ENCODE results near the gene HNF1B.

HNF1B gene

DNA sequence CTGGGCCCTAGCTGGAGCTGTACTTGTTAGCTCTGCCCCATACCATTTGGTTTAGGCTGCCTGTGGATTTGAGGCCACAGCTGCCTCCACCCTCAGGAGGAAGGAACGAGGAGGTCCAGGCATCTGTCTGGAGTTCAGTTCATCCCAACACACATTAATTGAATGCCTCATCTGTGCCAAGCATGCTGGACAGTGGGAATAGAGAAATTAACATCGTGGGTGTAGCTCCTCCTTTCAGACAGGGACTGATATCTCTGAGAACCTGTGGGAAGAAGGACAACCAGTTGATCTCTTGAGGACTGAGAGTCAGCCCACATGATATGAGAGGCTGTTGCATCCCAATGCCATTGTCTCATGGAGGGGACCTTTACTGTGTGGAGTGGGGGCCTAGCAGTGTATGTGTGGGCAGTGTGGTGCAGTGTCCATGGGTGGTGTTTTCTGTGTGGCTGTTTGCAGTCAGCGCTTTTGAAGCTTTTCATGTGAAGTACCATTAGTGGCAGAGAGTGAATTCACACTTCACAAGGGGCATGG is 72.2 kb downstream of the HNF1B start:
- no peak for DNase-seq

DNA sequence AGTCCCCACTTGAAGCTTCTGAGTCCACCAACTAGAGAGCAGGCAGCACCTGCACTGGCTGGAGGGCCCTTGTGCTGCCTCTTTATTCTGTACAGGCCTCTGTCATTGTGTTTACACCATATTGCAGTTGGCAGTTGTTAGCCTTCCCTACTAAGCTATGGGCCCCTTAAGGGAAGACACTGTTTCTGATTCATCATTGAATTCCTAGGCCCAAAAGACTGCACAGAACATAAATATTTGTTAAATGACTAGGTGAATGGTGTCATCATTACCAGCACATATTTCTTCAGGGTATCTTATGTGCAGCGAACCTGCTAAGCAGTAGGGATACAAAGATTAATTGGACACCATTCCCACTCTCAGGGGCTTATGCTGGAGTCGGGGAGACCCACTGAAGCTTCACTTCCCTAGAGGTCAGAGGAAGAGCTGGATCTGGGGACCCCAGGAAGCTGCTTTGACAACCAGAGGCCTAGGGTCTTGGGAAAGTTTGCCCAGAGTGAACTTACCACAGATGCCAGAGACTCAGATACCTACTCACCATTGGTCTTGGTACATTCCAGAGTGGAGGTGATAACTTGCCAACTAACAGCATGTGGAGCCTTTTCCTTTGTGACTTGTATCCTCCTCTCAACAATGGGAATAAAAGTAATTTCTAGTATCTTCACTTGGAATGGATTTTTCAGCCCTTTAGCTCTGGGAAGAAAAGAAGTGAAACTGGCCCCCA is 72.9 kb downstream of the HNF1B start:
- no peak for DNase-seq

DNA sequence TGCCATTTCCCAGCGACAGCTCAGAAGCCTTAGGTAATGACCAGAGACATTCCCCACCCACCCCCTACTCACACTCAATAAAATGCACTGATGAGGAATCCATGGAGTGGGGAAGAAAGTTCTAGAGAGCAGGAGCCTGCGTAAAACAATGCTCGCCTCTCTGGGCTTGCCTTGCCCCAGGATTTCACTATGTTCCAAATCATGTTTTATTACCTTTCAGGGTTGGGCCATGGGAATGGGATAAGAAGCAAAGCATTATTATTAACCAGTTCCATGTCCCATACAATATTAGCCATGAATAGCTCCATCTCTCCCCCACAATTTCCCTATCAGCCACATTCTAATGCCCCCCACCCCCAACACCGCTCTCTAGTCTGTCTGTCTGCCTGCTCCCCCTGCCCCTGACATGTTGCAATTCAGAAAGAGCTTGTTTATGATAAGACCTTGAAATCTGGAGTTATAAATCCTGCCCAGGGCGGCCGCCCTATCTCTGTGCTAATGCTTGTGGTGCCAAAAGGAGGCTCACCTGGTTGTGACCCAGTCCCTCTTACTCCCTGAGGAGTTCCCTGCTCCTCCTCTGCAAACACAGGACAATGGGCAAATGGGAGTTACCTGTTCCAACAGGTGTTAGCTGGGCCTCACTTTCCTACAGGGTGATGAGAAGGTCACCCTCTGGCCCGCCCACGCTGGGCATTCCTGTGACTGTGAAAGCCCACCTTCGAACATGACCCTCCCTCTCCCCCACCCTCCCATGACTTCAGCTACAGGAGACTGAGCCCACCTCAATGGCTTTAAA is 73.6 kb downstream of the HNF1B start:
- no peak for DNase-seq

DNA sequence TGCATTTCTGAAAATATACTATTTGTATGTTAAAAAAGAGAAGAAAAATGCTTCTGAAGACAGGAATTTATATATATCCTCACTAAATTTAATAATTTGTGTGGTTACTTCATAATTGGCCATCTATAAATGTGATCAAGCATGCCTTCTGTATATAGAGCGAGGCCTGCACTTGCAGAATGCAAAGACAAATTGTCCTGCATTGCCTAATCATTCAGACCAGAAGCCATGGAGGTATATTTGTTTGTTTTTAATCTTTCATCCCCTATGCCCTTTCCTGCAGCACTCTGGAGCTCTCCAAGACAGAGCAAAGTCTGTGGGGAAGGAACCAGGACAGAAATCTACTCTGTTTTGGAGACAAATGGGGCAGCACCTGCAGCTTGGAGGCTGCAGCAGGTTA is 77.8 kb downstream of the HNF1B start:
- DNase-seq = no peak

DNA sequence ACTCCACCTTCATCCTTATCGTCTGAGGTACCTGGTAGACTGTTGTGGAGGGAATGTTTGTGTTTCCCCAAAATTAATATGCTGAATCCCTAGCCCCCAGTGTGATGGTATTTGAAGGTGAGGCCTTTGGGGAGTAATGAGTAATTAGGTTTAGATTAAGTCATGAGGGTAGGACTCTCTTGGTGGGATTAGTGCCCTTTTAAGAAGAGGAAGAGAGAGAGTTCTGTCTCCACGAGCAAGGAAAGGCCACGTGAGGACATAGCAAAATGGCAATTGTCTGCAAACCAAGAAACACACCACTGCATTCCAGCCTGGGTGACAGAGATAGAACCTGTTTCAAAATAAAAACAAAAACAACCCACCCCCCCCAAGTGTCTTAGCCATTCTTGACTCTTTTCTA is 80.6 kb downstream of the HNF1B start:
- DNase-seq = no peak

DNA sequence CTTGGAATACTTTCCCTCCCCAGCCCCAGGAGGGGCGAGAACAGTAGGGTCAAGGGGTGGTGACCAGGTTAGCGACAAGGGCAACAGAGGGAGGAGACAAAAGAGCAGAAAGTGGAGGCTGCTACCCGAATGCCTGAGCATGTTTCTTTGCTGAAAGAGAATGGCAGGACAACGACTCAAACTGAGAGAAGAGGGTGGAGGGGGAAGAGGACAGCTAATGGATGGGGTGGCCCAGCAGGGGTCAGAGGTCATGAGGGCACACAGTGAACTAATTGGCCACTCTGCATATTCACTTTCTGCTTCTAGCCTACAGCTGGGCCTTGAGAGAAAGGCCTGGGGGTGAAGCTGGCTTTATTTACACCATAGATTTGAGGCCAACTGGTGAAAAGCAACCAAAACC is 82.5 kb downstream of the HNF1B start:
- peak in 1 of 56 donors; percentile 1 for DNase-seq

DNA sequence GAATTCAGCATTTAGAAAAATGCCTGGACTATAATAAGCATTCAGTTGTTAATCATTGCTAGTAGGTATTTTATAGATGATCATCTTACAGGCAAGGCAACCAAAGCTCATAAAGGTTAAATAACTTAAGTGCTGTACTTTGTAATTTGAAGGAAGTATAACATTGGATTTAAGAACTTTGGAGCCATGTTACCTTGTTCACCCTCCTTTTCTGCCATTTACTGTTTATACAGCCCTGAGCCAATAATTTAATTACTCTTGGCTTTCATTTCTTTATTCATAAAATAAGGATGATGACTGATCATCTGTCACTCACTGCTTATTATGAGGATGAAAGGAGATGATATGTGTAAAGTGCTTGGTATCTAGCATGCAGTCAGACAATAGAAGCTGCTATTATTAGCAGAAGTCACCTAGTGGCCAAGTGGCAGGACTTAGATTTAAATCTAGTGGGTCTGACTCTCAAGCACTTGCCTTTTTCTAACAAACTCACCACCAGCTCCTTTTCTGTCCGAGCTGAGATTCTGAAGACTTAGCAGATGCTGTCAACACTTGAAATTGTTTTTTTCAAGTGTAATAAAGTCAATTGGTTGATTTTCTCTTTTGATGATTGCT is 83.4 kb downstream of the HNF1B start:
- DNase-seq = no peak

DNA sequence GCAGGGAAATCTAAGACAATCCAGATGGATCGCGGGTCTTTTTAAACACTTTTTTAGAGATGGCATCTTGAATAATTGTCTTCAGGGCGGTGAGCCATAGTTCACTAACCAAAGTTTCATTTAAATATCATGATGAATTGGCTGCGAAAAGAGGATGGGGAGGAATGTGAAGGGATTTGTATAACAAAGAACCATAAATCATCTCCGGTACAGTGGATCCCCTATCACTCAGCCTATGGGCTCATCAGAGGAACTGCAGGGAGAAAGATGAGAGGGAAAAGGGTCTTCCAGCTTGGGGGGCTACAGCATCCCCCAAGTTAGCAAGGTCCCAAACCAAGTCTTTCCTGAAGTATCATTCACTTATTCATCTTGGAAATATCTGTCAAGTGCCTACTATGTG is 84.9 kb downstream of the HNF1B start:
- DNase-seq = no peak

DNA sequence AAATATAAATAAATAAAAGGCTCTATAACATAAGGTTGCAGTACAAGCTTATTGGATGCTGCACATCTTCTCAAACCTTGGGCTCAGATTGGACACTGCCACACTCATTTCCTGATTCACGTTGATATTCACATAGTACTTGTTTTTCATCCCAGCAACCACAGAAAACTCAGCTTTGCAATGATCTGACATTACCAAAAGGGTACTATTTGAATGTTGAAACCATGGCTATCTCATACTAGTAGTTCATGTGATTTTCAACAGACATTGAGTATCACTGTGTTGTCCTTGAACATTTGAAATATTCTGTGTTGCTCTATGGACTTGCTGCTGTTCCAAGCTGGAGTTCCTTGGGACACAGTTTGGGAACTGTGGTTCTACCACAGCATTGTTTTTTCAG is 87.7 kb downstream of the HNF1B start:
- DNase-seq = no peak

DNA sequence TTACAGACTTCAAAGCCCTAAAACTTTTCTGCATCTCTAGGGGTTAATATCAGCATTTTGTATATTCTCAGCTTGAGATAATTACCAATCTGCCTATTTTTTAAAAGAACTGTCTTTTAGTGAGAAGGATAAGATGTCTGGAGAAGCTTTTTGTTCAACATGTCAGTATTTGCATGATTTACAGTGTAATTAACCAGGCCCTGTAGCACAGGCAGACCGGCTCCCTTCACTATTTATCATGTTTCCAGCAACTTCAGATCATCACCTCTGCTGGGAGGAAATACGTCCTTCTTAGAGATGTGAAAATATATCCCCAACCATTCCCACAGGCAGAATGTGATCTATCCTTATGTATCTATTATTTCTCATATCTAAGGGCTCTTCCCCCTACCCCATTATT is 93.0 kb downstream of the HNF1B start:
- no peak for DNase-seq

DNA sequence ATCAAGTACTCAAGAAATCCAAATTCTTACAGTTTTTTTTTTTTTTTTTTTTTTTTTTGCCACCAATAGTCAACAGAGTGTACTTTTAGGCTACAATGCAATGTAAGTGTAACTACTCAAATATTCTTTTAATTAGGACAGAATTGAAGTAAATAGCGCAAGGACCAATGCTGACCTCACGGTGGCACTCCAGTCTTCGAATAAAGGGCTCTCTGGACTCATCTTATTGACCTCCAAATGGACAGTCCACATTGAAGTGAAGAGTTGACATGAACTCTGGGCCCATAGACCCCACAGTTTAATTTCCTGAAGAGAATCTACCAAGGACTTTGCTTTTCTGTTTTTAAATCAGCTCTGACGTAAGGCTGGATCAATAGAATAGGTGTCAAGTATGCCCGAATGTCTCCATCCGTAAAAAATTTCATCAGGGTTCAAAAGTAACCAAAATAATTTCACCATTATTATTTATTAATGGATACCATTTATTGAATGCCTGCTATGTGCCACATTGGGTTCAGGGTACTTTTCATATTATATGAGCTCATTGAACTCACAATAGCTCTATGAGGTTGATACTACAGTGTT is 94.3 kb downstream of the HNF1B start:
- peak in 11 of 56 donors; percentile 0 to 50 (median 6) for DNase-seq

DNA sequence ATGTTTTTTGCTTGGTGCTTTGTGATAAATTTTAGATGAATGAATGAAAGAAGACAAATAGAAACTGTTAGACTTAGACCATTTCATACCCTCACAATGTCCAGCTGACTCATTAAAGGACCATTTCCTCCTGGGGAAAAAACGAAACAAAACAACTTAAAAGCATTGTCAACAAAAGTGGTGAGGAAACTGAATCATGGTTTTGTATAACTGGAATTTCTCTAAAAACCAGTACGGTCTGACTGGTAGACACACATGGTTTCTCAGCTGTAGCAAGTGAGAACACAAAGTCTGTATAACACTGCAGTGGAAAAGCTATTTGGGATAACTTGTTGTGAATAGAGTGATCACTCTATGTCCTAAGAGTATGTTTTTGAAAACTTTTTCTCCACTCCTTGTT is 96.3 kb downstream of the HNF1B start:
- DNase-seq = no peak

DNA sequence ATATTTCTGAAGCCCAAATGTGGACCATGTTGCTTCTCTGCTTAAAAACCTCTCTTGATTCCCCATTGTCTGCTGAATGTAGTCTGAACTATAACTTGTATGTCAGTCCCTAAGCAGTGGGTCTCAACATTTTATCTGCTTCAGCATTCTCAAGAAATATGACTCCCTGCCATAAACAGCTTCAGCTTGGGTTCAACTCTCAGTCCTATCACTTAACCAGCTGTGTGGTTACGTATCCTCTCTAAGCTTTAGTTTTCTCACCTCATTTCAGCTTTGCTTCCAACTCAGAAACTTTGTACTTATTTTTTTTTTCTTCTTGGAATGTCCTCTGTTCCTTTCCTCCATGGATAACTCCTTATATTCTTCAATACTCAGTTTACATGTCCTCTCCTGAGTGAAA is 97.0 kb downstream of the HNF1B start:
- DNase-seq = no peak

DNA sequence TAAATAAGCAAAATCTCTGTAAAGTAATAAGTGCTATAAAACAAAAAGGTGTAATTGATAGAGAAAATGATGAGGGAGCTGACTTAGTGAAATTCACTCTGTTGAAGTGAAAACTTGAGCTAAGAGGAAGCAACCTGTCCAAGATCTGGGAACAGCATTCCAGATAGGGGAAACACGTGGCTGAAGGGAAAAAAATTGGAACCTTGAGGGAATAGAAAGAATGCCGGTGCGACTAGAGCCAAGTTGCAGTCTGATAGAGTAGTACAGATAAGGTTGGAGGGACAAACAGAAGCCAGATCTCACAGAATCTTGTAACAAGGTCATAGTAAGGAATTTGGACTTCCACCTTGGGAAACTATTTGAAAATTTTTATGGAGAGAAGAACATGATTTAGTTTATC is 101.0 kb downstream of the HNF1B start:
- DNase-seq = no peak

DNA sequence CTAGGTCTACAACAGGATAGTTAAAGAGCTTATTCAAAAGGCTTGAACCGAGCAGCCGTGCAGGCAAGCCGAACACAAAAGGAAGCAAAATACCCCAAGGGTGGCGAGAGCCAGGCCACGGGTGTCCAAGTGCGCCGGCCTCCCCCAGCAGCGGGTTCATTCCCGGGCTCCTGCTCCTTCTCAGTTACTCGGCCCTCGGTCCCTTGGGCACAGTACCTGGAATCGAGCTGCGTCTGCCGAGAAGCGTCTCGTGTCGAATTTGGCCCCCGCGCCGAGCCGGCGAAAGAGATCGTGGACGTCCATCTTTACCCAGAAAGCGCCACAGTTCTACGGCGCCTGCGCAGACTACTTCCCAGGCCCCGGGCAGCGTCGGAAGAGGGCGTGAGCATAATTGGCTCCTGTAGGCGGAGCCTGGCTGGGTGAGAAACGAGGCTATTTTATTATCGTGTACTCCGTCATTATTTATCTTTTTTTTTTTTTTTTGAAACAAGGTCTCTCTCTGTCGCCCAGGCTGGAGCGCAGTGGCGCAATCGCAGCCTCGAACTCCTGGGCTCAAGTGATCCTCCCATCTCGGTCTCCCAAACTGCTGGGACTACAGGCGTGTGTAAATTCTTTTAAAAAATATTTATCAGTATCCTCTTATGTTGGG is 101.6 kb downstream of the HNF1B start, which contains the start of gene DDX52:
DDX52 (minus strand) TSS at position 329 of the 649 bp plus-strand sequence; CDS start at position 303, 26 bp downstream.
- peak; percentile 36 to 91 (median 76) for DNase-seq

DNA sequence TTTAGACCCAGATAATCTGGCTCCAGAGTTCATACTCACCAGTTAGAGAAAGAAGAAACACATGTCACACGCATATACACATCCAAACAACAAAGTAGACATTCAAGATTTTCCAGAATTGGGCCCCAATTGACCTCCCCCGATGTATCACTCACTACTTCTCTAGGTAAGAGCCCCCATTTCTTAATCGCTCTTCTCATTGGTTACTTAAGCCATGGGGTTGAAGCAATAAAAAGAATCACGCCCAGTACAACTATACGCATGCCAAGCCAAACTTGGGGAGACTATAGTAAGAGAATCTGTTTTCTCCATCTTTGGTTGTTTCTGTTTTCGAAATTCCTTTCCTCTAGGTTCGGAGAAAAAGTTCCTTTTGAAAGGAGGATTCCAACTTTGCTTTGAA is 102.2 kb downstream of the HNF1B start:
- DNase-seq = no peak

DNA sequence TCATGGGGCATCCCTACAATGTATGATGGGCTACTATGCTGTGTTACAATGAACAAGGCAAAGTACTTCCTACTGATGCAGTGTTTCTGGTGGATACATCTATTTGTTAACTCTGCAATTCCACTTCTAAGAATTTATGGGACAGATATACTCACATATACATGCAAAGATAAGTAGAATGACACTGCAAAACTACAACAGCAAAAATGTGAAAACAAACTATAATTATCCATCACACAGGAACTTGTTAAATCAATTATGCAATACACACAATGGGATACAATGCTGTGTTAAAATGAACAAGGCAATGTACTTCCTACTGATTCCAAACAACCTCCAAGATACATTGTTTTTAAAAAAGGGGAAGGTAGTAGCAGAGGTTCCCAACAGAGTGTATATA is 104.8 kb downstream of the HNF1B start:
- DNase-seq = no peak

DNA sequence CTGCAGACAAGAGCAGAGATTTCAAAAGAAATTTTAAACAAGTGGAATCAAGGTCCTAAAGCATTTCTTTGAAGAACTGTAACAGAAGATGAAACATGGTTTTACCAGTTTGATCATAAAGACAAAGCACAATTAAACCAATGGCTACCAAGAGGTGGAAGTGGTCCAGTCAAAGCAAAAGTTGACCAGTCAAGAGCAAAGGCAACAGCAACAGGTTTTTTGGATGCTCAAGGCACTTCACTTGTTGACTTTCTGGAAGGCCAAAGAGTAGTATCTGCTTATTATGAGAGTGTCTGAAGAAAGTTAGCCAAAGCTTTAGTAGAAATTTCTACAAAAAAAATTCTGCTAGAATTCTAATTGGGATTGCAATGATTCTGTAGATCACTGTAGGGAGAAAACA is 106.9 kb downstream of the HNF1B start:
- no peak for DNase-seq
